Cardiac muscle cell (in vitro differentiated cells and primary cell): Measurements from ENCODE around the gene FRMD4B. TPM values are rescaled to one million over a fixed set of nuclear protein-coding genes. Genes with fewer than 3 reads are reported as not detected.

ENCODE experiments used
- DNase-seq, 2 donors: peaks; one replicate each; pipeline versions ENCODE4 v3.0.0 to v3.0.0-alpha.2; 2010 to 2017; ENCODE audit warnings: low read depth in 1 of 2, low spot score in 1 of 2
- H3K27ac ChIP-seq: fragments of 200-600 bp; sonication (generic); 2 replicates; pipeline ENCODE4 v1.5.1; 2016
- H3K27me3 ChIP-seq: fragments of 200-600 bp; sonication (generic); 2 replicates; pipeline ENCODE4 v1.6.0; 2016; ENCODE audit warnings: control low read depth
- H3K36me3 ChIP-seq: fragments of 200-600 bp; sonication (generic); 2 replicates; pipeline ENCODE4 v1.5.1; 2016; ENCODE audit warnings: control low read depth
- H3K4me1 ChIP-seq: fragments of 200-600 bp; sonication (generic); 2 replicates; pipeline ENCODE4 v1.8.1; 2017; ENCODE audit warnings: low read depth, mild to moderate bottlenecking, mixed run types
- H3K4me3 ChIP-seq: fragments of 200-600 bp; sonication (generic); 2 replicates; pipeline ENCODE4 v1.5.1; 2016; ENCODE audit warnings: mild to moderate bottlenecking
- H3K9me3 ChIP-seq: fragments of 200-600 bp; sonication (generic); 2 replicates; pipeline ENCODE4 v1.5.1; 2017; ENCODE audit warnings: low read depth, mild to moderate bottlenecking, control low read depth
- polyA plus RNA-seq: library from polyadenylated mRNA; unstranded; fragments of >200 nt; fragmentation: Nextera tagmentation; extraction: Ambion mirVana; gene quantifications from 2 replicates; pipeline ENCODE4 v1.2.1, GENCODE V29; 2016
- total RNA-seq: library from RNA; depleted of rRNA; stranded (reverse); fragments of >200 nt; gene quantifications from 2 replicates; pipeline ENCODE4 v1.2.3, GENCODE V29; 2016
- TF ChIP-seq, protein P1 (sequence below): IDR thresholded peaks from 2 replicates; pipeline ENCODE4 v1.5.1; 2012; ENCODE audit warnings: low read depth, mild to moderate bottlenecking, low read length

FRMD4B gene
- total and polyA plus RNA-seq, 2 experiments from 2014 or later = 38.6 to 78.7 TPM

DNA sequence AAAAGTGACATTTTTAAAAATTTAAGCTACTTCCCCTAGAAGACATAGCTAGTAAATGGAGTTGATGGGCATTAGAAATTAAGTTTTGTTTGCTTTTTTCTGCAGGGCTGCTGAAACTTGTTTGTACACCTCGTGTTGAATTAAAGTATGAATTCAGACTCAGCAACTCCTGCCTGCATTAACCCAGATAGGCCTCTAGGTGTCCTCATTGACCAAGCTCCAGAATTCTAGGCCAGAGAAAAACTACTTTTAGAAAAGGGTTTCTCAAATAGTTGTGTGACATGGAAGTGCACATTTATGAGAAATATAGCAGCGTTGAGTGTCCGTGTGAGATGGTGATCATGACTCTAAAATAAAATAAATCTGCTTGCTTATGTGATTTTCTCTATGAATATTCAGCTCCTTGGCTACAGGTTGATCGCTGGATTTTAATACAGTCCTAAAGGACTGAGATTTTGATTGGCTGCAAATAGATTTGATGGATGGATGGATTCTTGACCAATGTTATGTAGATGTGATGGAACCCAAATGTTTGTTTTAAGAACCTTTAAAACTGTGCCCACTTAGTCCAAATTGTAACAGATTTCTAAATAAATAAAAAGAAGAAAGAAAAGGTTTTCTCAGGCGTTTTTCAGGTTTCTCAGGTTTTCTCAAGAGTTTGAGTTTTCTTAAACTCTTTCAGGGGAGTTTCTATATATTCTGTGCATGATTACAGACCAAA lies 224.1 kb downstream of the FRMD4B start:
- peak; percentile 66 to 71 for DNase-seq
- TF ChIP-seq, protein P1, sequence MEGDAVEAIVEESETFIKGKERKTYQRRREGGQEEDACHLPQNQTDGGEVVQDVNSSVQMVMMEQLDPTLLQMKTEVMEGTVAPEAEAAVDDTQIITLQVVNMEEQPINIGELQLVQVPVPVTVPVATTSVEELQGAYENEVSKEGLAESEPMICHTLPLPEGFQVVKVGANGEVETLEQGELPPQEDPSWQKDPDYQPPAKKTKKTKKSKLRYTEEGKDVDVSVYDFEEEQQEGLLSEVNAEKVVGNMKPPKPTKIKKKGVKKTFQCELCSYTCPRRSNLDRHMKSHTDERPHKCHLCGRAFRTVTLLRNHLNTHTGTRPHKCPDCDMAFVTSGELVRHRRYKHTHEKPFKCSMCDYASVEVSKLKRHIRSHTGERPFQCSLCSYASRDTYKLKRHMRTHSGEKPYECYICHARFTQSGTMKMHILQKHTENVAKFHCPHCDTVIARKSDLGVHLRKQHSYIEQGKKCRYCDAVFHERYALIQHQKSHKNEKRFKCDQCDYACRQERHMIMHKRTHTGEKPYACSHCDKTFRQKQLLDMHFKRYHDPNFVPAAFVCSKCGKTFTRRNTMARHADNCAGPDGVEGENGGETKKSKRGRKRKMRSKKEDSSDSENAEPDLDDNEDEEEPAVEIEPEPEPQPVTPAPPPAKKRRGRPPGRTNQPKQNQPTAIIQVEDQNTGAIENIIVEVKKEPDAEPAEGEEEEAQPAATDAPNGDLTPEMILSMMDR = peak; percentile 92
- H3K9me3 ChIP-seq = no peaks in the 10 kb centered on the region

DNA sequence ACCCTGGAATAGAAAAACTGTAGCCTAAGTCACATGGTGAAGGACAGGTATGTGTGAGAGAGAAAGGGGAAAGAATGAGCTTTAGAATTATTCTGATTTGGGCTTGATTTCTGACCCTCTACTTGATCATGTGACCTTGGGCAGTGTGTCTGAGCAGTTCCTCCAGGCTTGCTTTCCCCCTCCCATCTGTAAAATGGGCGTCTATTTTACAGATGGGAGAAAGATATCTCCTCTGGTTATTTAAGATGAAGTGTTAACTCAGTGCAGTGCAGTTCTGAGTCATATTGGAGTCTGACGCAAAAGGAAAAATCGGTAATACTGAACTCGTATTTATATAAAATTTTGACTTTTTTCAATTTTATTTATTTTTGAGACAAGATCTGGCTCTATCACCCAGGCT lies 225.4 kb downstream of the FRMD4B start:
- TF ChIP-seq, protein P1 = no peak
- Histone ChIP-seq H3K36me3 (no peaks in the 10 kb centered on the region), H3K27me3 (no peaks in the 10 kb centered on the region), H3K27ac (no peak overlapping the region), H3K4me1 (no peaks in the 10 kb centered on the region), H3K4me3 (no peak overlapping the region), H3K9me3 (no peaks in the 10 kb centered on the region)
- no peak for DNase-seq

More for the DNA sequence above, 224.1 kb downstream of the FRMD4B start:
- no peak overlapping the region for H3K4me3 ChIP-seq
- no peaks in the 10 kb centered on the region for H3K4me1 ChIP-seq
- no peak overlapping the region for H3K27ac ChIP-seq
- H3K36me3 ChIP-seq = no peaks in the 10 kb centered on the region
- no peaks in the 10 kb centered on the region for H3K27me3 ChIP-seq

DNA sequence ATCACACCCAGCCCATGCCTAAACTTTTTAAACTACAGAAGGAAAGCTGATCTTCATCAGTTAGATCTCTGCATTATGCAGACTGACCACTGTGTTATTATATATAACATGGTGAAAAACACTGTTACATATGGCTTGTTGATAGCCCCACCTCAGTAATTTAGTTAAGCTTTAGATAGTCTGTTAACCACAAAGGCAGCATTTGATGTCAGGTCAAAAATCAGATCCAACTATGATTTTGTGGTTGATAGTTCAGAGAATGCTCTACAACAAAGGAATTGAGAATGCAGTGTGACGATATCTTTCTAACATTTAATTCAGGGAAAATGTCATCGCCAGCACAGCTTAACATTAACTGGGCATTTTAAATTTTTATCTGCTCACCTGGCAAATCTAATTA lies 225.8 kb downstream of the FRMD4B start:
- no peak overlapping the region for H3K4me3 ChIP-seq
- no peaks in the 10 kb centered on the region for H3K36me3 ChIP-seq
- H3K27me3 ChIP-seq = no peaks in the 10 kb centered on the region
- H3K9me3 ChIP-seq = no peaks in the 10 kb centered on the region
- TF ChIP-seq, protein P1 = no peak
- H3K27ac ChIP-seq = no peak overlapping the region
- DNase-seq = no peak
- H3K4me1 ChIP-seq = no peaks in the 10 kb centered on the region

DNA sequence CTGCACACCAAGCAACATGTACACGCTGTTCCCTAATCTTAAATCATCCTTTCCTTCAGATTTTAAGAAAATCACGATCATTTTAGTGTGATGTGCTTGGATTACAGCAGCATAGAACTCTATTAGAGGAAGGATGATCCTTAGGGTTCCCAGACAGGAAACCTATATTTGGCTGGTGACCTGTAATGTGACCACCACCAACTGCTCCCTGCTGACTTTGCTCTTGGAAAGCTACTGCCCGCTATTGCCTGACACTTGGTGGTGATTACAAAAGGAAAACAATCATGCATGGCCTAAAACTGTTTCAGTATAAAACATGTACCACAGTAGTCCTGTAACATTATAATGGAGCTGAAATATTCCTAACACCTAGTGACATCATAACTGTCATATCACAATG lies 236.3 kb downstream of the FRMD4B start:
- peaks cover 9% of the 10 kb centered on the region for H3K4me1 ChIP-seq
- H3K4me3 ChIP-seq = no peak overlapping the region
- H3K27me3 ChIP-seq = peaks cover 13% of the 10 kb centered on the region
- no peaks in the 10 kb centered on the region for H3K9me3 ChIP-seq
- H3K36me3 ChIP-seq = no peaks in the 10 kb centered on the region
- no peak for DNase-seq
- TF ChIP-seq, protein P1 = no peak
- no peak overlapping the region for H3K27ac ChIP-seq

DNA sequence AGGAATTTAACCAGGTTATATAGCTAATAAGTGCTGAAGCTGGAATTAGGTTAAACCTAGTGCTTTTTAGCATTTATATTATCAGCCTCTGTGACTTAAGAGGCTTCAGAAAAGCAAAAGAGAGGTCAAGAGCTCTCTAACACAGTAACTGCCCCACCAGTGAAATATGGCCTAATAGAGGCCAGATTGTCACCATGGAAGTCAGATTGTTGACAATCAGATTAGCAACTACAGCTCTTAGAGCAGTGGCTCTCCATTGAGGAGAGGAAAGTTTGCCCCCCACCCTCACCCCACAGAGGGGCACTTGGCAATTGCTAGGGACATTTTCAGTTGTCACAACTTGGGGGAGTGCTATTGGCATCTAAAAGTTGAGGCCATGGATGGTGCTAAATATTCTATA lies 240.2 kb downstream of the FRMD4B start:
- TF ChIP-seq, protein P1 = no peak
- Histone ChIP-seq H3K27ac (no peak overlapping the region), H3K4me1 (peaks cover 17% of the 10 kb centered on the region), H3K27me3 (no peaks in the 10 kb centered on the region), H3K4me3 (no peak overlapping the region), H3K9me3 (no peaks in the 10 kb centered on the region), H3K36me3 (no peaks in the 10 kb centered on the region)
- DNase-seq = no peak
